Measurements from ENCODE around the gene TNXB.

TNXB gene

GRCh38 chr6:32095338-32096086 is 13.6 kb downstream of the TNXB start:
- TF ChIP-seq CTCF (IDR thresholded peaks at IDR 0.05; ENCODE audit: low read depth, low read length) = peak; percentile 4
- no peak for DNase-seq (ENCODE audit: extremely low read depth, low read depth)

- TF ChIP-seq CTCF (IDR thresholded peaks at IDR 0.05; ENCODE audit: low read depth, low read length) = no peak
- DNase-seq (ENCODE audit: extremely low read depth, low read depth) = peak; percentile 67
These were observed 16.2 kb downstream of the TNXB start for GRCh38 chr6:32092760-32093497.

GRCh38 chr6:32089082-32089828 is 19.9 kb downstream of the TNXB start:
- no peak for TF ChIP-seq CTCF (IDR thresholded peaks at IDR 0.05; ENCODE audit: low read depth, low read length)
- DNase-seq (ENCODE audit: extremely low read depth, low read depth) = no peak

GRCh38 chr6:32088487-32089049 is 20.6 kb downstream of the TNXB start:
- TF ChIP-seq CTCF (IDR thresholded peaks at IDR 0.05; ENCODE audit: low read depth, low read length) = no peak
- DNase-seq (ENCODE audit: extremely low read depth, low read depth) = no peak

- DNase-seq (ENCODE audit: extremely low read depth, low read depth) = peak; percentile 49
- peak; percentile 45 for TF ChIP-seq CTCF (IDR thresholded peaks at IDR 0.05; ENCODE audit: low read depth, low read length)
These were observed 21.3 kb downstream of the TNXB start for GRCh38 chr6:32087574-32088486.

GRCh38 chr6:32086661-32087573 is 22.2 kb downstream of the TNXB start:
- no peak for TF ChIP-seq CTCF (IDR thresholded peaks at IDR 0.05; ENCODE audit: low read depth, low read length)
- DNase-seq (ENCODE audit: extremely low read depth, low read depth) = peak; percentile 44
